Hepatocyte (in vitro differentiated cells): Measurements from ENCODE around the gene AMY1A. TPM values are rescaled to one million over a fixed set of nuclear protein-coding genes. Genes with fewer than 3 reads are reported as not detected.

Source experiments
- polyA plus RNA-seq: library from polyadenylated mRNA; unstranded; fragments of >200 nt; fragmentation: Nextera tagmentation; extraction: Ambion mirVana; gene quantifications from 2 replicates; pipeline ENCODE4 v1.2.1, GENCODE V29; 2016
- small RNA-seq: library from RNA; depleted of rRNA; stranded (forward); fragments of <200 nt; gene quantifications from one replicate; pipeline ENCODE3, GENCODE V24; 2014
- total RNA-seq: library from RNA; depleted of rRNA; stranded (reverse); fragments of >200 nt; gene quantifications from 2 replicates; pipeline ENCODE4 v1.2.3, GENCODE V29; 2014

The AMY1A gene
- total and polyA plus RNA-seq, 2 experiments from 2014 or later = not detected

Small RNAs within 50 kb of the gene (small RNA-seq; reads per million reads assigned to genes)
- not detected for gene AC105272.1

Other genes with a start within 250 kb of the AMY1A start
- 16.7 and 23.4 TPM in 2 replicates for gene RNPC3, start 130.1 kb upstream of the AMY1A start, total RNA-seq
- gene RNPC3, start 130.1 kb upstream of the AMY1A start, polyA plus RNA-seq = 13.4 and 22.2 TPM in 2 replicates
- 12.6 and 21.5 TPM in 2 replicates for gene AMY2B, start 84.2 kb upstream of the AMY1A start, total RNA-seq
- gene AMY2B, start 84.2 kb upstream of the AMY1A start, polyA plus RNA-seq = 9.1 and 9.7 TPM in 2 replicates
- gene AMY2A, start 38.3 kb upstream of the AMY1A start, total RNA-seq = not detected in 2 replicates
- gene AMY2A, start 38.3 kb upstream of the AMY1A start, polyA plus RNA-seq = not detected in 2 replicates
- gene AMY1B, start 40.5 kb downstream of the AMY1A start, total RNA-seq = not detected in 2 replicates
- gene AMY1B, start 40.5 kb downstream of the AMY1A start, polyA plus RNA-seq = not detected in 2 replicates
- not detected in 2 replicates for gene AMY1C, start 94.1 kb downstream of the AMY1A start, total RNA-seq
- gene AMY1C, start 94.1 kb downstream of the AMY1A start, polyA plus RNA-seq = not detected in 2 replicates